Glutamatergic neuron (in vitro differentiated cells): ENCODE results near the gene DDX6. TPM values are rescaled to one million over a fixed set of nuclear protein-coding genes. Genes with fewer than 3 reads are reported as not detected.
"Not testable (repeated sequence)": the region's sequence is repeated elsewhere in the genome, so short reads cannot be mapped to it uniquely, and the experiment has no call there.

Experiments used
- DNase-seq: peaks from one replicate; pipeline ENCODE4 v3.0.0; 2022
- H3K27ac Mint-ChIP-seq: one replicate; pipeline ENCODE4 v1.8.0; 2020; ENCODE audit warnings: mild to moderate bottlenecking, mixed read lengths, inconsistent platforms; ENCODE audit not compliant: unreplicated experiment
- H3K27me3 Mint-ChIP-seq: one replicate; pipeline ENCODE4 v1.8.0; 2020; ENCODE audit warnings: mild to moderate bottlenecking, moderate library complexity, mixed read lengths, inconsistent platforms; ENCODE audit not compliant: unreplicated experiment
- H3K36me3 Mint-ChIP-seq: one replicate; pipeline ENCODE4 v1.8.0; 2020; ENCODE audit warnings: mild to moderate bottlenecking, mixed read lengths, inconsistent platforms; ENCODE audit not compliant: unreplicated experiment
- H3K4me1 Mint-ChIP-seq: one replicate; pipeline ENCODE4 v1.8.0; 2020; ENCODE audit warnings: mild to moderate bottlenecking, low read depth, mixed read lengths, inconsistent platforms; ENCODE audit not compliant: unreplicated experiment
- H3K4me3 Mint-ChIP-seq: one replicate; pipeline ENCODE4 v1.8.0; 2020; ENCODE audit warnings: mild to moderate bottlenecking, mixed read lengths, inconsistent platforms; ENCODE audit not compliant: unreplicated experiment
- H3K9me3 Mint-ChIP-seq: one replicate; pipeline ENCODE4 v1.8.0; 2020; ENCODE audit warnings: mild to moderate bottlenecking, moderate library complexity, mixed read lengths, inconsistent platforms; ENCODE audit not compliant: unreplicated experiment
- CTCF ChIP-seq: fragments of 200-600 bp; sonication (generic); IDR thresholded peaks from one replicate; pipeline ENCODE4 v1.5.0; 2021; ENCODE audit not compliant: partially characterized antibody, unreplicated experiment
- total RNA-seq: library from RNA; stranded (reverse); fragmentation: NEBNext Ultra II Directional; extraction: Animal tissue kit (Norgen Biotek cat#: 25700); gene quantifications from one replicate; pipeline ENCODE4 v1.2.1, GENCODE V29; 2021; ENCODE audit not compliant: unreplicated experiment

DDX6 gene
- total RNA-seq, 1 donor from 2014 or later, result 188 TPM

GRCh38 chr11:118768690-118769089, 22.3 kb downstream of the DDX6 start:
- H3K4me1 Mint-ChIP-seq, result peaks cover 4% of the 10 kb centered on the region
- peaks cover 2% of the 10 kb centered on the region for H3K9me3 Mint-ChIP-seq
- H3K27me3 Mint-ChIP-seq, result no peaks in the 10 kb centered on the region
- no peaks in the 10 kb centered on the region for H3K36me3 Mint-ChIP-seq
- DNase-seq, result no peak
- no peak overlapping the region for H3K4me3 Mint-ChIP-seq
- no peak for TF ChIP-seq CTCF
- no peak overlapping the region for H3K27ac Mint-ChIP-seq

GRCh38 chr11:118766035-118766434, 24.9 kb downstream of the DDX6 start:
- Mint-ChIP-seq H3K27me3 (no peaks in the 10 kb centered on the region), H3K36me3 (no peaks in the 10 kb centered on the region), H3K9me3 (peaks cover 3% of the 10 kb centered on the region), H3K4me1 (peaks cover 2% of the 10 kb centered on the region), H3K27ac (no peak overlapping the region), H3K4me3 (no peak overlapping the region)
- DNase-seq, result no peak
- no peak for TF ChIP-seq CTCF

GRCh38 chr11:118765095-118765691, 25.8 kb downstream of the DDX6 start:
- not testable (repeated sequence) for H3K36me3 Mint-ChIP-seq, H3K9me3 Mint-ChIP-seq, H3K4me1 Mint-ChIP-seq, H3K4me3 Mint-ChIP-seq, H3K27me3 Mint-ChIP-seq, DNase-seq, H3K27ac Mint-ChIP-seq

GRCh38 chr11:118763041-118763440, 27.9 kb downstream of the DDX6 start:
- no peaks in the 10 kb centered on the region for H3K36me3 Mint-ChIP-seq
- H3K27me3 Mint-ChIP-seq, result no peaks in the 10 kb centered on the region
- H3K4me1 Mint-ChIP-seq, result no peaks in the 10 kb centered on the region
- H3K27ac Mint-ChIP-seq, result no peak overlapping the region
- DNase-seq, result no peak
- H3K4me3 Mint-ChIP-seq, result no peak overlapping the region
- H3K9me3 Mint-ChIP-seq, result peaks cover 4% of the 10 kb centered on the region
- no peak for TF ChIP-seq CTCF

- H3K4me3 Mint-ChIP-seq, DNase-seq, H3K27me3 Mint-ChIP-seq, H3K4me1 Mint-ChIP-seq, H3K36me3 Mint-ChIP-seq, H3K9me3 Mint-ChIP-seq, H3K27ac Mint-ChIP-seq: not testable (repeated sequence)
Observed at GRCh38 chr11:118761981-118762380, 29.0 kb downstream of the DDX6 start.

GRCh38 chr11:118757876-118758399, 33.0 kb downstream of the DDX6 start:
- H3K27me3 Mint-ChIP-seq, result no peaks in the 10 kb centered on the region
- DNase-seq, result no peak
- no peaks in the 10 kb centered on the region for H3K36me3 Mint-ChIP-seq
- no peaks in the 10 kb centered on the region for H3K4me1 Mint-ChIP-seq
- no peak overlapping the region for H3K4me3 Mint-ChIP-seq
- no peak overlapping the region for H3K27ac Mint-ChIP-seq
- peaks cover 4% of the 10 kb centered on the region for H3K9me3 Mint-ChIP-seq
- no peak for TF ChIP-seq CTCF
